Liver (tissue), 9 donors: ENCODE data around the gene TEX19. TPM values are rescaled to one million over a fixed set of nuclear protein-coding genes. Genes with fewer than 3 reads are reported as not detected.

ENCODE experiments used
- DNase-seq: peaks from one replicate; pipeline ENCODE4 v3.0.0-alpha.2; 2017; ENCODE audit warnings: low spot score
- H3K27ac ChIP-seq, 2 donors: one replicate each; pipeline ENCODE4 v1.7.0; 2013; ENCODE audit warnings: inconsistent platforms in 2 of 2, low read length in 2 of 2, control low read depth in 1 of 2, low read depth in 1 of 2, mild to moderate bottlenecking in 1 of 2
- H3K27me3 ChIP-seq, 4 donors: one replicate each; pipeline versions ENCODE4 v1.6.1 to v1.7.0; 2013; ENCODE audit warnings: low read length in 3 of 4, inconsistent platforms in 1 of 4, mild to moderate bottlenecking in 1 of 4, moderate library complexity in 1 of 4; ENCODE audit not compliant: control insufficient read depth in 4 of 4, insufficient read depth in 4 of 4
- H3K36me3 ChIP-seq, 4 donors: one replicate each; pipeline versions ENCODE4 v1.6.1 to v1.7.0; 2013; ENCODE audit warnings: low read length in 3 of 4, mild to moderate bottlenecking in 3 of 4, low read depth in 1 of 4, moderate library complexity in 1 of 4; ENCODE audit not compliant: control insufficient read depth in 4 of 4, insufficient read depth in 3 of 4
- H3K4me1 ChIP-seq, 4 donors: one replicate each; pipeline versions ENCODE4 v1.6.1 to v1.7.0; 2013; ENCODE audit warnings: low read length in 3 of 4, mild to moderate bottlenecking in 3 of 4, moderate library complexity in 1 of 4; ENCODE audit not compliant: control insufficient read depth in 4 of 4, insufficient read depth in 4 of 4
- H3K4me3 ChIP-seq, 3 donors: one replicate each; pipeline versions ENCODE4 v1.6.1 to v1.7.0; 2013; ENCODE audit warnings: low read length in 3 of 3, control low read depth in 1 of 3, low read depth in 1 of 3, mild to moderate bottlenecking in 1 of 3
- H3K9ac ChIP-seq, 2 donors: one replicate each; pipeline ENCODE4 v1.7.0; 2013; ENCODE audit warnings: low read length in 2 of 2, mild to moderate bottlenecking in 2 of 2, moderate library complexity in 2 of 2, control low read depth in 1 of 2, low read depth in 1 of 2
- H3K9me3 ChIP-seq, 4 donors: one replicate each; pipeline versions ENCODE4 v1.6.1 to v1.7.0; 2013; ENCODE audit warnings: low read length in 3 of 4; ENCODE audit not compliant: control insufficient read depth in 4 of 4
- EGR1 ChIP-seq, 2 donors: IDR thresholded peaks; 2 replicates each; pipeline ENCODE4 v1.6.1; 2016 to 2018; ENCODE audit warnings: antibody characterized with exemption in 2 of 2, low read depth in 2 of 2
- FOXA1 ChIP-seq: IDR thresholded peaks from 2 replicates; pipeline ENCODE4 v1.6.1; 2016; ENCODE audit warnings: antibody characterized with exemption
- FOXA2 ChIP-seq: IDR thresholded peaks from 2 replicates; pipeline ENCODE4 v1.6.1; 2016; ENCODE audit warnings: antibody characterized with exemption
- HNF4A ChIP-seq, 2 donors: conservative IDR thresholded peaks; 2 replicates each; pipeline ENCODE4 v1.6.1; 2016; ENCODE audit warnings: antibody characterized with exemption in 2 of 2, mild to moderate bottlenecking in 2 of 2
- HNF4G ChIP-seq: IDR thresholded peaks from 2 replicates; pipeline ENCODE4 v1.6.1; 2016; ENCODE audit warnings: antibody characterized with exemption
- JUND ChIP-seq, 2 donors: IDR thresholded peaks; 2 replicates each; pipeline ENCODE4 v1.6.1; 2016; ENCODE audit warnings: antibody characterized with exemption in 2 of 2
- NR2F2 ChIP-seq: IDR thresholded peaks from 2 replicates; pipeline ENCODE4 v1.6.1; 2016; ENCODE audit warnings: antibody characterized with exemption
- RAD21 ChIP-seq, 2 donors: IDR thresholded peaks; 2 replicates each; pipeline ENCODE4 v1.6.1; 2016; ENCODE audit warnings: antibody characterized with exemption in 2 of 2, mild to moderate bottlenecking in 2 of 2
- RXRA ChIP-seq, 2 donors: IDR thresholded peaks; 2 replicates each; pipeline ENCODE4 v1.6.1; 2017 to 2018; ENCODE audit warnings: antibody characterized with exemption in 2 of 2, mild to moderate bottlenecking in 1 of 2
- SP1 ChIP-seq: IDR thresholded peaks from 2 replicates; pipeline ENCODE4 v1.6.1; 2018; ENCODE audit warnings: antibody characterized with exemption, mild to moderate bottlenecking
- TAF1 ChIP-seq: conservative IDR thresholded peaks from 2 replicates; pipeline ENCODE4 v1.6.1; 2016; ENCODE audit warnings: antibody characterized with exemption, mild to moderate bottlenecking
- YY1 ChIP-seq: IDR thresholded peaks from 2 replicates; pipeline ENCODE4 v1.6.1; 2016; ENCODE audit warnings: antibody characterized with exemption, mild to moderate bottlenecking
- WGBS: extraction: QIAGEN DNeasy Blood & Tissue Kit; methylation state at CpG from one replicate; pipeline ENCODE4 v1.1.7; 2013; 5-methylcytosine and 5-hydroxymethylcytosine counted together
- polyA plus RNA-seq, 2 donors: library from polyadenylated mRNA; stranded (reverse) in 1 of 2; unstranded in 1 of 2; fragments of 200-250 nt in 1 of 2; fragments of >200 nt in 1 of 2; fragmentation: Nextera tagmentation in 1 of 2; extraction: Ambion mirVana in 1 of 2; gene quantifications; one replicate each; pipeline versions ENCODE4 v1.2.1 to v1.2.3, GENCODE V29; 2013 to 2015
- total RNA-seq, 2 donors: library from RNA; depleted of rRNA; stranded (reverse); fragments of >200 nt; gene quantifications; one replicate each; pipeline ENCODE4 v1.2.3, GENCODE V29; 2014
- TF ChIP-seq, protein P1 (sequence below): IDR thresholded peaks from 2 replicates; pipeline ENCODE4 v1.6.1; 2016; ENCODE audit warnings: antibody characterized with exemption
- TF ChIP-seq, protein P2 (sequence below): fragments of 150-350 bp; IDR thresholded peaks from 2 replicates; pipeline ENCODE4 v1.5.1; 2017; ENCODE audit warnings: improper control_type of control experiment, low read depth, low read length; ENCODE audit not compliant: missing input control
- TF ChIP-seq, protein P3 (sequence below): IDR thresholded peaks from 2 replicates; pipeline ENCODE4 v1.6.1; 2016; ENCODE audit warnings: antibody characterized with exemption
- TF ChIP-seq, protein P4 (sequence below): IDR thresholded peaks from 2 replicates; pipeline ENCODE4 v1.6.1; 2016; ENCODE audit warnings: antibody characterized with exemption, mild to moderate bottlenecking
- donor health status: healthy.
- donor health status: healthy.
- donor health status: healthy.
- donor health status: healthy.
- donor health status: healthy.

The TEX19 gene
- total and polyA plus RNA-seq, 4 donors, result 0.14 TPM; not detected in 3

DNA sequence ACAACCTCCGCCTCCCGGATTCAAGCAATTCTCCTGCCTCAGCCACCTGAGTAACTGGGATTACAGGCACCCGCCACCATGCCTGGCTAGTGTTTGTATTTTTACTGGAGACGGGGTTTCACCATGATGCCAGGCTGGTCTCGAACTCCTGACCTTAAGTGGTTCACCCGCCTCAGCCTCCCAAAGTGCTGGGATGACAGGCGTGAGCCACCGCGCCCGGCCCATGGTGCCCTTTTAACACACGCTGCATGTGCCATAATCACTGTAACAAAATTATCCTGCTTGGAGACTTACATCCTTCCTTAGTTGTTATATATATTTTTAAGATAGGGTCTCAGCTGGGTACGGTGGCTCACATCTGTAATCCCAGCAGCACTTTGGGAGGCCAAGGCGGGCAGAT lies 47.1 kb upstream of the TEX19 start:
- H3K4me1 ChIP-seq, result peaks cover 4 to 23% (median 8%) of the 10 kb centered on the region in 4 donors
- no peak overlapping the region for H3K4me3 ChIP-seq
- TF ChIP-seq NR2F2, result no peak
- no peak for TF ChIP-seq FOXA2
- TF ChIP-seq, protein P1, sequence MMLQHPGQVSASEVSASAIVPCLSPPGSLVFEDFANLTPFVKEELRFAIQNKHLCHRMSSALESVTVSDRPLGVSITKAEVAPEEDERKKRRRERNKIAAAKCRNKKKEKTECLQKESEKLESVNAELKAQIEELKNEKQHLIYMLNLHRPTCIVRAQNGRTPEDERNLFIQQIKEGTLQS, result no peak
- TF ChIP-seq RXRA (IDR thresholded peaks at IDR 0.05), result no peak
- TF ChIP-seq RAD21 (IDR thresholded peaks at IDR 0.05), result no peak
- no peak for TF ChIP-seq JUND (IDR thresholded peaks at IDR 0.05)
- TF ChIP-seq, protein P2, sequence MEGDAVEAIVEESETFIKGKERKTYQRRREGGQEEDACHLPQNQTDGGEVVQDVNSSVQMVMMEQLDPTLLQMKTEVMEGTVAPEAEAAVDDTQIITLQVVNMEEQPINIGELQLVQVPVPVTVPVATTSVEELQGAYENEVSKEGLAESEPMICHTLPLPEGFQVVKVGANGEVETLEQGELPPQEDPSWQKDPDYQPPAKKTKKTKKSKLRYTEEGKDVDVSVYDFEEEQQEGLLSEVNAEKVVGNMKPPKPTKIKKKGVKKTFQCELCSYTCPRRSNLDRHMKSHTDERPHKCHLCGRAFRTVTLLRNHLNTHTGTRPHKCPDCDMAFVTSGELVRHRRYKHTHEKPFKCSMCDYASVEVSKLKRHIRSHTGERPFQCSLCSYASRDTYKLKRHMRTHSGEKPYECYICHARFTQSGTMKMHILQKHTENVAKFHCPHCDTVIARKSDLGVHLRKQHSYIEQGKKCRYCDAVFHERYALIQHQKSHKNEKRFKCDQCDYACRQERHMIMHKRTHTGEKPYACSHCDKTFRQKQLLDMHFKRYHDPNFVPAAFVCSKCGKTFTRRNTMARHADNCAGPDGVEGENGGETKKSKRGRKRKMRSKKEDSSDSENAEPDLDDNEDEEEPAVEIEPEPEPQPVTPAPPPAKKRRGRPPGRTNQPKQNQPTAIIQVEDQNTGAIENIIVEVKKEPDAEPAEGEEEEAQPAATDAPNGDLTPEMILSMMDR, result no peak
- TF ChIP-seq HNF4A (conservative IDR thresholded peaks at IDR 0.05), result no peak
- TF ChIP-seq SP1, result no peak
- TF ChIP-seq TAF1, result no peak
- no peak for TF ChIP-seq FOXA1
- TF ChIP-seq YY1, result no peak
- no peak for TF ChIP-seq EGR1 (IDR thresholded peaks at IDR 0.05; ENCODE audit: low read depth in 2 of 2)
- TF ChIP-seq, protein P3, sequence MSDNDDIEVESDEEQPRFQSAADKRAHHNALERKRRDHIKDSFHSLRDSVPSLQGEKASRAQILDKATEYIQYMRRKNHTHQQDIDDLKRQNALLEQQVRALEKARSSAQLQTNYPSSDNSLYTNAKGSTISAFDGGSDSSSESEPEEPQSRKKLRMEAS, result no peak
- no peak for TF ChIP-seq HNF4G
- DNase-seq, result no peak
- 95% methylated on average over 13 of the region's 13 CpGs for WGBS
- H3K36me3 ChIP-seq, result no peaks in the 10 kb centered on the region
- no peaks in the 10 kb centered on the region for H3K9me3 ChIP-seq
- H3K27ac ChIP-seq, result no peak overlapping the region
- H3K27me3 ChIP-seq, result no peaks in the 10 kb centered on the region
- H3K9ac ChIP-seq, result no peak overlapping the region

DNA sequence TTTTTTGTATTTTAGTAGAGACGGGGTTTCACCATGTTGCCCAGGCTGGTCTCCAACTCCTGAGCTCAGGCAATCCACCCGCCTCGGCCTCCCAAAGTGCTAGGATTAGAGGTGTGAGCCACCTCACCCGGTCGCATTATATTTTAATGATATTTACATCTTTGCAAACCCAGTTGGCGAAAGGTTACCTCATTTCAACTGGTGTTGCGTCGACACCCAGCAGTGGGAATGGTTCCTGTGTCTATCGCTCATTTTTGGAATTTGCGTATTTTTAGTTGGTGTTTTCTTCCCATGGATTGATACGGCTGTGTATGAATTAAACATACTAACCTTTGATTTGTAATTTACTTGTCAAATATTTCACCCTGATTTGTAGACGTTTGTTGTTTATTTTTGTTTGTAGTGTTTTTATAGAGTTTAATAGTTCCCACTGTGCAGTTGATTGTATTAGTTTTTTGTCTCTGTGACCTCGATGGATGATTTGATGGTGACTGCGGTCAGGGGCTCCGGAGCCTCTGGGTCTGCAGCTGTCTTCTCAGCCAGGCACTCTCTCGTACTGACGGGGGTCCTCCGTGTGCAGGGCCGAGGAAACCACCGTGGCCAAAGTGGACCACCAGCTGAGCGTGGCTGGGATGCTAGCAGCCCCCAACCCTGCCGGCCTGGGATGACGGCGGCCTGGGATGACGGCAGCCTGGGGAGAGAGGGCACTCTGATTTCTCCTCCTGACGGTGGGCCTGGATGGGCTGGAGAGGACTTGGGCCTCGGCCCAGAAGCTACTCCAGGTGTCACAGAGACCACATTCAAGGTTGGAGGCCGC lies 45.6 kb upstream of the TEX19 start:
- Histone ChIP-seq H3K36me3 (no peaks in the 10 kb centered on the region), H3K27me3 (no peaks in the 10 kb centered on the region), H3K4me3 (no peak overlapping the region), H3K9me3 (no peaks in the 10 kb centered on the region), H3K9ac (no peak overlapping the region), H3K4me1 (peaks cover 4 to 23% (median 8%) of the 10 kb centered on the region in 4 donors), H3K27ac (no peak overlapping the region)
- DNase-seq, result no peak
- TF ChIP-seq, protein P3, result no peak
- TF ChIP-seq, protein P4, sequence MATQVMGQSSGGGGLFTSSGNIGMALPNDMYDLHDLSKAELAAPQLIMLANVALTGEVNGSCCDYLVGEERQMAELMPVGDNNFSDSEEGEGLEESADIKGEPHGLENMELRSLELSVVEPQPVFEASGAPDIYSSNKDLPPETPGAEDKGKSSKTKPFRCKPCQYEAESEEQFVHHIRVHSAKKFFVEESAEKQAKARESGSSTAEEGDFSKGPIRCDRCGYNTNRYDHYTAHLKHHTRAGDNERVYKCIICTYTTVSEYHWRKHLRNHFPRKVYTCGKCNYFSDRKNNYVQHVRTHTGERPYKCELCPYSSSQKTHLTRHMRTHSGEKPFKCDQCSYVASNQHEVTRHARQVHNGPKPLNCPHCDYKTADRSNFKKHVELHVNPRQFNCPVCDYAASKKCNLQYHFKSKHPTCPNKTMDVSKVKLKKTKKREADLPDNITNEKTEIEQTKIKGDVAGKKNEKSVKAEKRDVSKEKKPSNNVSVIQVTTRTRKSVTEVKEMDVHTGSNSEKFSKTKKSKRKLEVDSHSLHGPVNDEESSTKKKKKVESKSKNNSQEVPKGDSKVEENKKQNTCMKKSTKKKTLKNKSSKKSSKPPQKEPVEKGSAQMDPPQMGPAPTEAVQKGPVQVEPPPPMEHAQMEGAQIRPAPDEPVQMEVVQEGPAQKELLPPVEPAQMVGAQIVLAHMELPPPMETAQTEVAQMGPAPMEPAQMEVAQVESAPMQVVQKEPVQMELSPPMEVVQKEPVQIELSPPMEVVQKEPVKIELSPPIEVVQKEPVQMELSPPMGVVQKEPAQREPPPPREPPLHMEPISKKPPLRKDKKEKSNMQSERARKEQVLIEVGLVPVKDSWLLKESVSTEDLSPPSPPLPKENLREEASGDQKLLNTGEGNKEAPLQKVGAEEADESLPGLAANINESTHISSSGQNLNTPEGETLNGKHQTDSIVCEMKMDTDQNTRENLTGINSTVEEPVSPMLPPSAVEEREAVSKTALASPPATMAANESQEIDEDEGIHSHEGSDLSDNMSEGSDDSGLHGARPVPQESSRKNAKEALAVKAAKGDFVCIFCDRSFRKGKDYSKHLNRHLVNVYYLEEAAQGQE, result no peak
- TF ChIP-seq HNF4G (no peak), RAD21 (IDR thresholded peaks at IDR 0.05) (no peak), NR2F2 (no peak), YY1 (no peak), EGR1 (IDR thresholded peaks at IDR 0.05; ENCODE audit: low read depth in 2 of 2) (no peak)
- TF ChIP-seq, protein P1, result no peak
- 92% methylated on average over 28 of the region's 28 CpGs for WGBS
